Sigmoid colon (tissue), 4 donors: ENCODE measurements around the gene ESPNL.

ENCODE experiments used
- EP300 ChIP-seq, 4 donors: sonication (generic); formaldehyde crosslinking; IDR thresholded peaks; one replicate each; pipeline ENCODE4 v1.6.1; 2017; ENCODE audit warnings: antibody characterized with exemption in 4 of 4
- POLR2A ChIP-seq, 2 donors: fragments of 450-650 bp; IDR thresholded peaks; one replicate each; pipeline ENCODE4 v1.6.1; 2016; ENCODE audit warnings: antibody characterized with exemption in 2 of 2, mild to moderate bottlenecking in 2 of 2, moderate library complexity in 2 of 2
- POLR2AphosphoS5 ChIP-seq, 4 donors: sonication (generic); formaldehyde crosslinking; IDR thresholded peaks; one replicate each; pipeline ENCODE4 v1.6.1; 2017; ENCODE audit warnings: antibody characterized with exemption in 4 of 4
- TF ChIP-seq, protein P1 (sequence below), 4 experiments: fragments of 450-650 bp in 3 of 4; fragments of 200-600 bp in 1 of 4; IDR thresholded peaks; one replicate each; pipeline ENCODE4 v1.5.1; 2016 to 2019; ENCODE audit warnings: antibody characterized with exemption in 4 of 4, mild to moderate bottlenecking in 3 of 4, moderate library complexity in 2 of 4

GRCh38 chr2:238176613-238177012, 76.5 kb downstream of the ESPNL start:
- TF ChIP-seq, protein P1, sequence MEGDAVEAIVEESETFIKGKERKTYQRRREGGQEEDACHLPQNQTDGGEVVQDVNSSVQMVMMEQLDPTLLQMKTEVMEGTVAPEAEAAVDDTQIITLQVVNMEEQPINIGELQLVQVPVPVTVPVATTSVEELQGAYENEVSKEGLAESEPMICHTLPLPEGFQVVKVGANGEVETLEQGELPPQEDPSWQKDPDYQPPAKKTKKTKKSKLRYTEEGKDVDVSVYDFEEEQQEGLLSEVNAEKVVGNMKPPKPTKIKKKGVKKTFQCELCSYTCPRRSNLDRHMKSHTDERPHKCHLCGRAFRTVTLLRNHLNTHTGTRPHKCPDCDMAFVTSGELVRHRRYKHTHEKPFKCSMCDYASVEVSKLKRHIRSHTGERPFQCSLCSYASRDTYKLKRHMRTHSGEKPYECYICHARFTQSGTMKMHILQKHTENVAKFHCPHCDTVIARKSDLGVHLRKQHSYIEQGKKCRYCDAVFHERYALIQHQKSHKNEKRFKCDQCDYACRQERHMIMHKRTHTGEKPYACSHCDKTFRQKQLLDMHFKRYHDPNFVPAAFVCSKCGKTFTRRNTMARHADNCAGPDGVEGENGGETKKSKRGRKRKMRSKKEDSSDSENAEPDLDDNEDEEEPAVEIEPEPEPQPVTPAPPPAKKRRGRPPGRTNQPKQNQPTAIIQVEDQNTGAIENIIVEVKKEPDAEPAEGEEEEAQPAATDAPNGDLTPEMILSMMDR (IDR thresholded peaks at IDR 0.05): no peak
- TF ChIP-seq EP300 (IDR thresholded peaks at IDR 0.05) (no peak), POLR2A (IDR thresholded peaks at IDR 0.05) (no peak), POLR2AphosphoS5 (IDR thresholded peaks at IDR 0.05) (peak in 1 of 4 donors; percentile 19)
